HEK293 (cell line): ENCODE measurements around the gene KXD1.
"Not testable (repeated sequence)": the region's sequence is repeated elsewhere in the genome, so short reads cannot be mapped to it uniquely, and the experiment has no call there.

ENCODE experiments used
- CTCF ChIA-PET: fragments of 350-600 bp; formaldehyde crosslinking; extraction: SDS; loops from one replicate; lab custom pipeline; 2021; ENCODE audit warnings: antibody characterized with exemption; lab: Yijun Ruan, JAX
- POLR2A ChIA-PET: fragments of 300-600 bp; formaldehyde crosslinking; extraction: SDS; loops from one replicate; lab custom pipeline; 2020; ENCODE audit warnings: antibody characterized with exemption, inconsistent platforms; lab: Yijun Ruan, JAX
- H3K27ac ChIP-seq: fragments of 200-500 bp; sonication (Bioruptor generic); 2 replicates; pipeline ENCODE4 v1.5.1; 2014; ENCODE audit warnings: low read depth, low read length, control low read depth, inconsistent platforms; ENCODE audit errors: extremely low read depth
- H3K36me3 ChIP-seq, 2 experiments: fragments of 200-500 bp in 1 of 2; sonication (Bioruptor generic) in 1 of 2; 1 replicate in 1 of 2; 2 replicates in 1 of 2; pipeline ENCODE4 v1.5.1; 2014 to 2017; ENCODE audit warnings: inconsistent platforms in 2 of 2, low read length in 2 of 2; ENCODE audit not compliant: control insufficient read depth in 2 of 2, insufficient read depth in 1 of 2
- H3K4me1 ChIP-seq: fragments of 200-500 bp; sonication (Bioruptor generic); 2 replicates; pipeline ENCODE4 v1.5.1; 2014; ENCODE audit warnings: mild to moderate bottlenecking, low read length, inconsistent platforms; ENCODE audit not compliant: control insufficient read depth, insufficient read depth
- H3K4me3 ChIP-seq: 2 replicates; pipeline ENCODE4 v1.5.1; 2011; ENCODE audit warnings: low read depth, mild to moderate bottlenecking, control low read depth, low read length, moderate library complexity
- H3K9me3 ChIP-seq: fragments of 200-500 bp; sonication (Bioruptor generic); 2 replicates; pipeline ENCODE4 v1.5.1; 2014; ENCODE audit warnings: low read depth, low read length, inconsistent platforms; ENCODE audit not compliant: control insufficient read depth, insufficient read depth
- EGR2 ChIP-seq: fragments of 450-650 bp; formaldehyde crosslinking; IDR thresholded peaks from 2 replicates; pipeline ENCODE4 v1.5.1; 2016; ENCODE audit warnings: low read depth, missing biosample characterization, missing genetic modification characterization
- PRDM1 ChIP-seq: fragments of 450-650 bp; formaldehyde crosslinking; IDR thresholded peaks from 2 replicates; pipeline ENCODE4; 2016; ENCODE audit warnings: missing biosample characterization, missing genetic modification characterization
- ZNF121 ChIP-seq: fragments of 450-650 bp; formaldehyde crosslinking; IDR thresholded peaks from 2 replicates; pipeline ENCODE4 v1.5.1; 2016; ENCODE audit warnings: missing biosample characterization, missing genetic modification characterization
- ZNF175 ChIP-seq: fragments of 450-650 bp; formaldehyde crosslinking; IDR thresholded peaks from 2 replicates; pipeline ENCODE4 v1.5.1; 2016; ENCODE audit warnings: missing biosample characterization, missing genetic modification characterization
- ZNF341 ChIP-seq: fragments of 450-650 bp; formaldehyde crosslinking; IDR thresholded peaks from 2 replicates; pipeline ENCODE4; 2016; ENCODE audit warnings: low read depth, missing biosample characterization, missing genetic modification characterization
- ZNF473 ChIP-seq: fragments of 450-650 bp; formaldehyde crosslinking; IDR thresholded peaks from 2 replicates; pipeline ENCODE4 v1.5.1; 2017; ENCODE audit warnings: missing biosample characterization, missing genetic modification characterization
- ZNF600 ChIP-seq: fragments of 450-650 bp; formaldehyde crosslinking; IDR thresholded peaks from 2 replicates; pipeline ENCODE4 v1.5.1; 2016; ENCODE audit warnings: missing biosample characterization, missing genetic modification characterization
- ZNF677 ChIP-seq: fragments of 450-650 bp; IDR thresholded peaks from 2 replicates; pipeline ENCODE4 v1.5.0; 2018; ENCODE audit warnings: missing biosample characterization, mild to moderate bottlenecking, missing genetic modification characterization, moderate library complexity
- TF ChIP-seq, protein P1 (sequence below): sonication (generic); formaldehyde crosslinking; IDR thresholded peaks from 2 replicates; pipeline ENCODE4 v1.8.1; 2022; ENCODE audit warnings: mild to moderate bottlenecking, moderate library complexity, missing genetic modification reagents
- TF ChIP-seq, protein P2 (sequence below): fragments of 450-650 bp; formaldehyde crosslinking; IDR thresholded peaks from 2 replicates; pipeline ENCODE4 v1.5.0; 2017; ENCODE audit warnings: missing biosample characterization, missing genetic modification characterization, borderline replicate concordance
- TF ChIP-seq, protein P3 (sequence below): fragments of 450-650 bp; formaldehyde crosslinking; IDR thresholded peaks from 2 replicates; pipeline ENCODE4 v1.5.1; 2016; ENCODE audit warnings: missing biosample characterization, missing genetic modification characterization
- TF ChIP-seq, protein P4 (sequence below): fragments of 450-650 bp; formaldehyde crosslinking; IDR thresholded peaks from 2 replicates; pipeline ENCODE4 v1.5.1; 2017; ENCODE audit warnings: missing biosample characterization, missing genetic modification characterization

The KXD1 gene

DNA sequence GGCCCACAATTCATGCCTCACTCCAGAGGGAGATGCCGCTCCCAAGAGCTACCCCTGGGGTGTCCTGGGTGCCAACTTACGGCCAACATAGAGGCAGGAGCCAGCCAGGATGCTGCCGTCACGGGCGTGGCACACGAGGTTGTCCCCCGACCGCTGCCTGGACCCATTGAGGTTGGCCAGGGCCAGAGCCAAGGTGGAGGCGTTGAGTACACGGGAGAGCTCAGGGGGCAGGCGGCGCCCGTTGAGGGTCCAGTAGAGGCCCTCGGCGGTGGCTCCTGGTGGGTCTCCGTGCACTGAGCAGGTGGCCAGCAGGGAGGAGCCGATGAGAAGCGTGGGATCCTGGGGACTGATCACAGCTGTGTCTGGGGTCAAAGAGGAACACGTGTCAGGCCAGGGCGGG, 41.8 kb downstream of the KXD1 start (continued):
- TF ChIP-seq, protein P1, sequence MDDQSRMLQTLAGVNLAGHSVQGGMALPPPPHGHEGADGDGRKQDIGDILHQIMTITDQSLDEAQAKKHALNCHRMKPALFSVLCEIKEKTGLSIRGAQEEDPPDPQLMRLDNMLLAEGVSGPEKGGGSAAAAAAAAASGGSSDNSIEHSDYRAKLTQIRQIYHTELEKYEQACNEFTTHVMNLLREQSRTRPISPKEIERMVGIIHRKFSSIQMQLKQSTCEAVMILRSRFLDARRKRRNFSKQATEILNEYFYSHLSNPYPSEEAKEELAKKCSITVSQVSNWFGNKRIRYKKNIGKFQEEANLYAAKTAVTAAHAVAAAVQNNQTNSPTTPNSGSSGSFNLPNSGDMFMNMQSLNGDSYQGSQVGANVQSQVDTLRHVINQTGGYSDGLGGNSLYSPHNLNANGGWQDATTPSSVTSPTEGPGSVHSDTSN (CRISPR knock-in tag) = no peak
- TF ChIP-seq, protein P2, sequence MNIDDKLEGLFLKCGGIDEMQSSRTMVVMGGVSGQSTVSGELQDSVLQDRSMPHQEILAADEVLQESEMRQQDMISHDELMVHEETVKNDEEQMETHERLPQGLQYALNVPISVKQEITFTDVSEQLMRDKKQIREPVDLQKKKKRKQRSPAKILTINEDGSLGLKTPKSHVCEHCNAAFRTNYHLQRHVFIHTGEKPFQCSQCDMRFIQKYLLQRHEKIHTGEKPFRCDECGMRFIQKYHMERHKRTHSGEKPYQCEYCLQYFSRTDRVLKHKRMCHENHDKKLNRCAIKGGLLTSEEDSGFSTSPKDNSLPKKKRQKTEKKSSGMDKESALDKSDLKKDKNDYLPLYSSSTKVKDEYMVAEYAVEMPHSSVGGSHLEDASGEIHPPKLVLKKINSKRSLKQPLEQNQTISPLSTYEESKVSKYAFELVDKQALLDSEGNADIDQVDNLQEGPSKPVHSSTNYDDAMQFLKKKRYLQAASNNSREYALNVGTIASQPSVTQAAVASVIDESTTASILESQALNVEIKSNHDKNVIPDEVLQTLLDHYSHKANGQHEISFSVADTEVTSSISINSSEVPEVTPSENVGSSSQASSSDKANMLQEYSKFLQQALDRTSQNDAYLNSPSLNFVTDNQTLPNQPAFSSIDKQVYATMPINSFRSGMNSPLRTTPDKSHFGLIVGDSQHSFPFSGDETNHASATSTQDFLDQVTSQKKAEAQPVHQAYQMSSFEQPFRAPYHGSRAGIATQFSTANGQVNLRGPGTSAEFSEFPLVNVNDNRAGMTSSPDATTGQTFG (tag by site-specific recombination) = no peak
- no peak for TF ChIP-seq EGR2 (tag by site-specific recombination)
- TF ChIP-seq, protein P3, sequence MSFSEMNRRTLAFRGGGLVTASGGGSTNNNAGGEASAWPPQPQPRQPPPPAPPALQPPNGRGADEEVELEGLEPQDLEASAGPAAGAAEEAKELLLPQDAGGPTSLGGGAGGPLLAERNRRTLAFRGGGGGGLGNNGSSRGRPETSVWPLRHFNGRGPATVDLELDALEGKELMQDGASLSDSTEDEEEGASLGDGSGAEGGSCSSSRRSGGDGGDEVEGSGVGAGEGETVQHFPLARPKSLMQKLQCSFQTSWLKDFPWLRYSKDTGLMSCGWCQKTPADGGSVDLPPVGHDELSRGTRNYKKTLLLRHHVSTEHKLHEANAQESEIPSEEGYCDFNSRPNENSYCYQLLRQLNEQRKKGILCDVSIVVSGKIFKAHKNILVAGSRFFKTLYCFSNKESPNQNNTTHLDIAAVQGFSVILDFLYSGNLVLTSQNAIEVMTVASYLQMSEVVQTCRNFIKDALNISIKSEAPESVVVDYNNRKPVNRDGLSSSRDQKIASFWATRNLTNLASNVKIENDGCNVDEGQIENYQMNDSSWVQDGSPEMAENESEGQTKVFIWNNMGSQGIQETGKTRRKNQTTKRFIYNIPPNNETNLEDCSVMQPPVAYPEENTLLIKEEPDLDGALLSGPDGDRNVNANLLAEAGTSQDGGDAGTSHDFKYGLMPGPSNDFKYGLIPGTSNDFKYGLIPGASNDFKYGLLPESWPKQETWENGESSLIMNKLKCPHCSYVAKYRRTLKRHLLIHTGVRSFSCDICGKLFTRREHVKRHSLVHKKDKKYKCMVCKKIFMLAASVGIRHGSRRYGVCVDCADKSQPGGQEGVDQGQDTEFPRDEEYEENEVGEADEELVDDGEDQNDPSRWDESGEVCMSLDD (tag by site-specific recombination) = no peak
- no peak for TF ChIP-seq ZNF175 (tag by site-specific recombination)
- TF ChIP-seq, protein P4, sequence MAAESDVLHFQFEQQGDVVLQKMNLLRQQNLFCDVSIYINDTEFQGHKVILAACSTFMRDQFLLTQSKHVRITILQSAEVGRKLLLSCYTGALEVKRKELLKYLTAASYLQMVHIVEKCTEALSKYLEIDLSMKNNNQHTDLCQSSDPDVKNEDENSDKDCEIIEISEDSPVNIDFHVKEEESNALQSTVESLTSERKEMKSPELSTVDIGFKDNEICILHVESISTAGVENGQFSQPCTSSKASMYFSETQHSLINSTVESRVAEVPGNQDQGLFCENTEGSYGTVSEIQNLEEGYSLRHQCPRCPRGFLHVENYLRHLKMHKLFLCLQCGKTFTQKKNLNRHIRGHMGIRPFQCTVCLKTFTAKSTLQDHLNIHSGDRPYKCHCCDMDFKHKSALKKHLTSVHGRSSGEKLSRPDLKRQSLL = no peak
- no peak for TF ChIP-seq ZNF677 (tag by site-specific recombination)
- TF ChIP-seq ZNF600 (tag by site-specific recombination) = no peak
- no peak for TF ChIP-seq ZNF341 (tag by site-specific recombination)

DNA sequence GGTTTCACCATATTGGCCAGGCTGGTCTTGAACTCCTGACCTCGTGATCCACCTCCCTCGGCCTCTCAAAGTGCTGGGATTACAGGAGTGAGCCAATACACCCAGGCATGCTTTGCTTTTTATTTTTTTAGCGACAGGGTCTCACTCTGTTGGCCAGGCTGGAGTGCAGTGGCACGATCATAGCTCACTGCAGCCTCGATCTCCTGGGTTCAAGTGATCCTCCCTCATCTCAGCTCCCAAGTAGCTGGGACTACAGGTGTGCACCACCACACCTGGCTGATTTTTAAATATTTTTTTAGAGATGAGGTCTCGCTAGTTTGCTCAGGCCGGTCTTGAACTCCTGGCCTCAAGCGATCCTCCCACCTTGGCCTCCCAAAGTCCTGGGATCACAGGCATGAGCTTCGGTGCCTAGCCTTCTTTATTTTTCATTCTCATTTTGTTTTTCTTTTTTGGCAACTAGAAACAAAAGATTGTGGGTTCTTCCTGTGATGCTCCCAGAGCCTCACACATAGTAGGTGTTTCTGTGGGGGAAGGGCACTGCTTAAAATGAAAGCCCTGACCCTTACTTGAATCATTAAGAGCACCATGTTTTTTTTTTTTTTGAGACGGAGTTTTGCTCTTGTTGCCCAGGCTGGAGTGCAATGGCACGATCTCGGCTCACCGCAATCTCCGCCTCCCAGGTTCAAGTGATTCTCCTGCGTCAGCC, 43.2 kb downstream of the KXD1 start:
- CTCF ChIA-PET = interaction anchor here (1.0 kb wide), 1 partner anchor 11 kb away, joined by 3 read pairs; the partner anchor contains the start of gene TMEM59L
- H3K9me3 ChIP-seq, H3K36me3 ChIP-seq, H3K4me3 ChIP-seq, POLR2A ChIA-PET, H3K4me1 ChIP-seq, H3K27ac ChIP-seq: not testable (repeated sequence)
- peak; percentile 55; the same call in 1 of the 2 replicates for TF ChIP-seq ZNF121 (tag by site-specific recombination)

DNA sequence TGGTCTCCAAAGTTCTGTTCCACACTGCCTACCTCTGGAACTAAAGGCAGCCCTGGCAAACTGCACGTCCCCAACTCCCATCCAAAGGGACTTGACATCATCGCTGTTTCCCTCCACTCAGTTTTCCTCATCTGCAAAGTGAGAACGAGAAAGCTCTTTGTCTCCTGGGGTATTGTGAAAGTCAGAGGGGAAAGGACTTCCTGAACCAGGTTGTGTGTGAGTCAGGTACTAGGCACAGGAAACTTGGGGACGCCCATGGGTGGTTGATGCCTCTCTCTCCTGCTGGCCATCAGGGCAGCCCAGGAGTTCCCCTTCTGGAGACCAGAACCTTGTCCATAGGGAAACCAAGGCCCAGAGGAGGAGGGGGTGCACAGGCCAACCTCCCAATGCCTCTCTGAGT, 44.2 kb downstream of the KXD1 start:
- no peak overlapping the region for H3K4me3 ChIP-seq
- POLR2A ChIA-PET = no interaction called here
- no peaks in the 10 kb centered on the region for H3K9me3 ChIP-seq
- no peak overlapping the region for H3K27ac ChIP-seq
- TF ChIP-seq PRDM1 (tag by site-specific recombination) (peak; percentile 50), ZNF473 (tag by site-specific recombination) (no peak)
- no peaks in the 10 kb centered on the region for H3K36me3 ChIP-seq
- CTCF ChIA-PET = interaction anchor here (1.0 kb wide), 1 partner anchor 10 kb away, joined by 3 read pairs; the partner anchor contains the start of gene TMEM59L
- H3K4me1 ChIP-seq = no peaks in the 10 kb centered on the region
